ENCODE data around the gene TECTA. TPM values are rescaled to one million over a fixed set of nuclear protein-coding genes. Genes with fewer than 3 reads are reported as not detected.

Gene TECTA
- total and polyA plus RNA-seq, 11 donors = 0.42 to 1.3 (median 0.95) TPM

DNA sequence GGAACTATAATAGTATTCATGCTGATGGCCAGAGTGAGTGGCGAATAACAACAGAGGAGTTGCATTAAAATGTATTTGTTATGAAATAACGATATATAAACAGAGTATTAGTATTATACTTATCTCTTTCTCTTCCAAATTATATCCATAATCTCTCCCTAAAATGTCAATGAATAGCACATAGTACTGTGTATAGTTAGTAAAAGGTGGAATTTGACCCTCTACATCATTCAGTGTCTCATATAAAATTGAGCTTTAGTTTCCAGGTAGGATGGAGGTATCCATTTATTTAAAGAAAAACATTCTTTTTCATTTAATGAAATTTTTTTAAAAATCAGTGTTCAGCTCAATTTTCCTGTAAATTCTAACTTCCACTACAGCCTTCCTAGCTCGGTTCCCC lies 34.4 kb upstream of the TECTA start:
- H3K36me3 ChIP-seq = peaks cover 0 to 80% (median 36%) of the 10 kb centered on the region in 9 donors
- peaks cover 0 to 9% (median 7%) of the 10 kb centered on the region in 12 donors for H3K4me1 ChIP-seq
- ATAC-seq (no peak), DNase-seq (no peak)
- no peak overlapping the region for H3K27ac ChIP-seq
- whole genome bisulfite sequencing, 4 donors = 97 to 99% (median 97%) methylated on average over 3 of the region's 3 CpGs
- H3K9me3 ChIP-seq = peaks cover 0 to 2% (median 0%) of the 10 kb centered on the region in 12 donors
- TF ChIP-seq, protein P1, sequence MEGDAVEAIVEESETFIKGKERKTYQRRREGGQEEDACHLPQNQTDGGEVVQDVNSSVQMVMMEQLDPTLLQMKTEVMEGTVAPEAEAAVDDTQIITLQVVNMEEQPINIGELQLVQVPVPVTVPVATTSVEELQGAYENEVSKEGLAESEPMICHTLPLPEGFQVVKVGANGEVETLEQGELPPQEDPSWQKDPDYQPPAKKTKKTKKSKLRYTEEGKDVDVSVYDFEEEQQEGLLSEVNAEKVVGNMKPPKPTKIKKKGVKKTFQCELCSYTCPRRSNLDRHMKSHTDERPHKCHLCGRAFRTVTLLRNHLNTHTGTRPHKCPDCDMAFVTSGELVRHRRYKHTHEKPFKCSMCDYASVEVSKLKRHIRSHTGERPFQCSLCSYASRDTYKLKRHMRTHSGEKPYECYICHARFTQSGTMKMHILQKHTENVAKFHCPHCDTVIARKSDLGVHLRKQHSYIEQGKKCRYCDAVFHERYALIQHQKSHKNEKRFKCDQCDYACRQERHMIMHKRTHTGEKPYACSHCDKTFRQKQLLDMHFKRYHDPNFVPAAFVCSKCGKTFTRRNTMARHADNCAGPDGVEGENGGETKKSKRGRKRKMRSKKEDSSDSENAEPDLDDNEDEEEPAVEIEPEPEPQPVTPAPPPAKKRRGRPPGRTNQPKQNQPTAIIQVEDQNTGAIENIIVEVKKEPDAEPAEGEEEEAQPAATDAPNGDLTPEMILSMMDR (IDR thresholded peaks at IDR 0.05) = no peak
- no peak for TF ChIP-seq POLR2A (IDR thresholded peaks at IDR 0.05)
- intact Hi-C loops (cut with DNase I) = no loop called here
- no peaks in the 10 kb centered on the region for H3K27me3 ChIP-seq
- H3K4me3 ChIP-seq = no peak overlapping the region

DNA sequence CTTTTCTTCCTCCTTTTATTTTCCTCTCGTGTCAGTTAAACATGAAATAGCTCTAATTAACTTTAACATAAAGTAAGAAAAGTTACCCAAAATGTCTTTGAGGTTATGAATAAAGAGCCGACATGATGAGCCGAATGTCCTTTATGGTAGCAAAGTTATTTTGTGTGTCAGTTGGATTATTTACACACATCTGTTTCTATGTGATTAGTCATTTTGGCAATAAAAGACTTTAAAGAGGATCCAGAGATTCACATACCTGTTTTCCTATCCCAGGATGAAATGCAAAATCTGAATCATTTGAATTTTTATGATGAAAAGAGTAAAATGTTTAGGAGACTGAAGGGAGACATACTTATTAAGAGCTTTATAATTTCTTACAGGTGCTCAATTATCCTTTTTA lies 34.0 kb upstream of the TECTA start:
- Histone ChIP-seq H3K9me3 (peaks cover 0 to 2% (median 0%) of the 10 kb centered on the region in 12 donors), H3K27me3 (no peaks in the 10 kb centered on the region), H3K36me3 (peaks cover 0 to 77% (median 34%) of the 10 kb centered on the region in 9 donors), H3K27ac (no peak overlapping the region), H3K4me3 (no peak overlapping the region), H3K4me1 (peaks cover 0 to 13% (median 7%) of the 10 kb centered on the region in 12 donors)
- ATAC-seq = no peak
- intact Hi-C loops (cut with DNase I) = no loop called here
- TF ChIP-seq POLR2A (IDR thresholded peaks at IDR 0.05) = no peak
- TF ChIP-seq, protein P1 (IDR thresholded peaks at IDR 0.05) = no peak
- 93 to 97% (median 95%) methylated on average over 3 of the region's 3 CpGs for WGBS, 4 donors
- DNase-seq = no peak

DNA sequence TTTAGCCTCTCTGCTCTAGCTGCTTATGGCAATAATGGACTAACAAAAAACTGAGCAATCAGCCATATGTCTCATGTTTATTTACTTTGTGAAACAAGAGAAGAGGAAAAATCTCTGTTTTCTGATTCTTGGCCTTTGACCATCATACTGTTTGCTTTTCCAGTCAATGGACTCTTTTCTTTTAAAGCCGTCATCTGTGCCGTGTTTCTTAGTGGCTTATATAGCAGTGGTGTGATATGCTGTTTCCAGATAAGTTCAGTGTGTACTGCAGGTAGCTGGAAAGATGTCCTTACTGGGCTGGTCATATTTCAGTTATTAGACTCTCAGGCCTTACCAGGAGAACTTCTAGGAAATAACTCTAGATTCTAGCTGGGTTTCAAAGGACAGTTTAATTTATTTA lies 33.6 kb upstream of the TECTA start:
- peaks cover 0 to 2% (median 0%) of the 10 kb centered on the region in 12 donors for H3K9me3 ChIP-seq
- no peak for ATAC-seq
- 49 to 78% (median 77%) methylated on average over 2 of the region's 2 CpGs for WGBS, 4 donors
- no peak for DNase-seq
- TF ChIP-seq, protein P1 (IDR thresholded peaks at IDR 0.05) = no peak
- no peak for TF ChIP-seq POLR2A (IDR thresholded peaks at IDR 0.05)
- H3K27ac ChIP-seq = no peak overlapping the region
- H3K27me3 ChIP-seq = no peaks in the 10 kb centered on the region
- H3K4me3 ChIP-seq = no peak overlapping the region
- H3K4me1 ChIP-seq = peaks cover 0 to 13% (median 8%) of the 10 kb centered on the region in 12 donors
- H3K36me3 ChIP-seq = peaks cover 0 to 77% (median 30%) of the 10 kb centered on the region in 9 donors
- intact Hi-C loops (cut with DNase I) = no loop called here

DNA sequence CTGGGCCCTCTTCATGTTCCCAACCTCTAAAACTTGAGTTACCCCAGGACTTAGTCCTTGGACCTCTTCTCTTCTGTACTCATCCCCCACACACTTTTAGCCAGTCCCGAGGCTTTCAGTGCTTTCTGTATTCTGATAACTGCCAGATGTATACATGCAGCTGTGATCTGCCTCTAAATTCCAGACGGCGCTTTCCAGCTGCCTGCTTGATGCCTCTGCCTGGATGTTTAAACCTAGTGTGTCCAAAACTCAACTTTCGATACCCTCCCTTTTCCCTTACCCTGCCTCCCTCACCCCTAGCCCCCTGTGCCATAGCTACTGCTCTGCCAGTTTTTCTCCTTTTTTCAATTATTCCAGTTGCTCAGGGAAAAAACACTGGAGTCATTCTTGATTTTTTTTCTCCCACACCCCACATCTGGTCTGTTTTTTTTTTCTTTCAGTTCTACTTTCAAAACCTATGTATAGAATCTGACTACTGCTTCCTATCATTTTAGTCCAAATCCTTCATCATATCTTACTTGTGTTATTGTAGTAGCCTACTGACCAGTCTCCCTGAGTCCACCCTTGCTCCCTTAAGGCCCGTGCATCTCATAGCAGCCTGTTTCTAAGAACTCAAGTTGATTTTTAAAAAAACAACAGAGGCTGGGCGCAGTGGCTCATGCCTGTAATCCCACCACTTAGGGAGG lies 32.9 kb upstream of the TECTA start:
- peaks cover 0 to 77% (median 24%) of the 10 kb centered on the region in 9 donors for H3K36me3 ChIP-seq

More for the DNA sequence above, 32.9 kb upstream of the TECTA start:
- Histone ChIP-seq H3K4me1 (peaks cover 0 to 13% (median 8%) of the 10 kb centered on the region in 12 donors), H3K27me3 (no peaks in the 10 kb centered on the region), H3K4me3 (no peak overlapping the region), H3K9me3 (peaks cover 0 to 2% (median 0%) of the 10 kb centered on the region in 12 donors), H3K27ac (no peak overlapping the region)
- 78 to 86% (median 80%) methylated on average over 6 of the region's 6 CpGs for WGBS, 4 donors
- ATAC-seq (no peak), DNase-seq (no peak)
- TF ChIP-seq, protein P1 (IDR thresholded peaks at IDR 0.05) = no peak
- intact Hi-C loops (cut with DNase I) = no loop called here

Data from heart left ventricle (tissue), 16 donors.